HepG2 (cell line): ENCODE results near the gene SBDS. TPM values are rescaled to one million over a fixed set of nuclear protein-coding genes. Genes with fewer than 3 reads are reported as not detected.

Source experiments
- ATAC-seq: fragments of 200-7000 bp; cut with Tn5 transposase; 3 replicates; pipeline ENCODE4 v1.9.1; 2020; ENCODE audit warnings: mild to moderate bottlenecking, moderate library complexity
- BruUV-seq: library from RNA; stranded (reverse); fragments of 400-500 nt; replicated peaks from 2 replicates; lab custom pipeline; 2021; lab: Mats Ljungman, UMichigan
- CTCF ChIA-PET: fragments of 300-600 bp; formaldehyde crosslinking; extraction: SDS; loops from one replicate; lab custom pipeline; 2021; ENCODE audit warnings: low total read pairs, inconsistent platforms, low intra/inter-chr PET ratio; lab: Yijun Ruan, JAX
- POLR2A ChIA-PET: fragments of 350-600 bp; sonication (Branson Sonifier 250); formaldehyde crosslinking; loops from one replicate; lab custom pipeline; 2020; ENCODE audit warnings: antibody characterized with exemption, inconsistent platforms; lab: Yijun Ruan, JAX
- DNase-seq: peaks from one replicate; pipeline ENCODE4 v3.0.0-alpha.2; 2015; ENCODE audit warnings: low spot score
- FAIRE-seq: peaks from 3 replicates; lab custom pipeline; 2011; peaks lifted over from hg19 to GRCh38; lab: Jason Lieb, UNC
- H2AFZ ChIP-seq: one replicate; pipeline ENCODE4 v1.6.1; 2011; ENCODE audit warnings: low read length, inconsistent platforms
- H3K27ac ChIP-seq: fragments of 300-600 bp; 3 replicates; pipeline ENCODE4 v1.8.0; 2011; ENCODE audit warnings: mixed run types, mild to moderate bottlenecking, mixed read lengths, low read length, inconsistent platforms; ENCODE audit not compliant: insufficient read depth; ENCODE audit errors: extremely low read length
- H3K27me3 ChIP-seq, 2 experiments: fragments of 200-600 bp in 1 of 2; 2 replicates in 1 of 2; 3 replicates in 1 of 2; pipeline versions ENCODE4 v1.6.0 to v1.8.0; 2011; ENCODE audit warnings: low read length in 2 of 2, mild to moderate bottlenecking in 2 of 2, moderate library complexity in 2 of 2, inconsistent platforms in 1 of 2; ENCODE audit not compliant: insufficient read depth in 2 of 2, control insufficient read depth in 1 of 2
- H3K36me3 ChIP-seq, 2 experiments: fragments of 200-600 bp in 1 of 2; replicated peaks in 1 of 2; 2 replicates in 1 of 2; 3 replicates in 1 of 2; pipeline versions ENCODE4 v1.5.1 to v1.8.0; 2011; ENCODE audit warnings: low read length in 2 of 2, inconsistent platforms in 1 of 2; ENCODE audit not compliant: insufficient read depth in 2 of 2, control insufficient read depth in 1 of 2
- H3K4me1 ChIP-seq: 2 replicates; pipeline ENCODE4 v1.5.1; 2012; ENCODE audit warnings: low read length, inconsistent platforms; ENCODE audit not compliant: insufficient read depth
- H3K4me2 ChIP-seq: 2 replicates; pipeline ENCODE4 v1.6.0; 2011; ENCODE audit warnings: low read depth, low read length, inconsistent platforms
- H3K4me3 ChIP-seq, 3 experiments: fragments of 200-600 bp in 1 of 3; sonication (generic), shearing (Covaris generic) in 1 of 3; replicated peaks in 1 of 3; 2 replicates each; pipeline ENCODE4 v1.5.1; 2011 to 2016; ENCODE audit warnings: low read length in 3 of 3, inconsistent platforms in 2 of 3, low read depth in 2 of 3, mild to moderate bottlenecking in 2 of 3, control low read depth in 1 of 3, mixed read lengths in 1 of 3; ENCODE audit not compliant: insufficient read depth in 1 of 3
- H3K79me2 ChIP-seq: one replicate; pipeline ENCODE4 v1.6.1; 2011; ENCODE audit warnings: low read length, inconsistent platforms; ENCODE audit not compliant: insufficient read depth
- H3K9ac ChIP-seq: 2 replicates; pipeline ENCODE4 v1.6.0; 2011; ENCODE audit warnings: mild to moderate bottlenecking, low read depth, low read length, inconsistent platforms; ENCODE audit not compliant: insufficient read depth
- H3K9me3 ChIP-seq: 2 replicates; pipeline ENCODE4 v1.5.1; 2012; ENCODE audit warnings: mild to moderate bottlenecking, low read length
- H4K20me1 ChIP-seq: 2 replicates; pipeline ENCODE4 v1.6.0; 2011; ENCODE audit warnings: inconsistent platforms, mild to moderate bottlenecking, low read length, moderate library complexity; ENCODE audit not compliant: insufficient read depth
- CBFB ChIP-seq: sonication (generic); formaldehyde crosslinking; IDR thresholded peaks from 2 replicates; pipeline ENCODE4 v1.4.0; 2020; ENCODE audit warnings: missing genetic modification reagents
- NR2F1 ChIP-seq, 2 experiments: fragments of 450-650 bp in 1 of 2; formaldehyde crosslinking in 1 of 2; IDR thresholded peaks; 2 replicates each; pipeline versions ENCODE4 v1.5.0 to v1.6.1; 2016 to 2020; ENCODE audit warnings: mild to moderate bottlenecking in 1 of 2, missing compliant biosample characterization in 1 of 2, missing genetic modification reagents in 1 of 2, moderate library complexity in 1 of 2
- ZHX1 ChIP-seq: sonication (generic); formaldehyde crosslinking; IDR thresholded peaks from 2 replicates; pipeline ENCODE4 v1.8.1; 2022; ENCODE audit warnings: low read depth, mild to moderate bottlenecking, missing genetic modification reagents
- ZNF225 ChIP-seq: sonication (generic); formaldehyde crosslinking; IDR thresholded peaks from 2 replicates; pipeline ENCODE4 v1.4.0; 2020; ENCODE audit warnings: mild to moderate bottlenecking, missing genetic modification reagents
- ZNF382 ChIP-seq: sonication (generic); formaldehyde crosslinking; IDR thresholded peaks from 2 replicates; pipeline ENCODE4 v1.5.0; 2020; ENCODE audit warnings: missing genetic modification reagents, mild to moderate bottlenecking, borderline replicate concordance
- ZNF687 ChIP-seq: sonication (generic); formaldehyde crosslinking; IDR thresholded peaks from 2 replicates; pipeline ENCODE4 v1.5.1; 2020; ENCODE audit warnings: mild to moderate bottlenecking, missing genetic modification reagents, moderate library complexity
- WGBS: methylation state at CpG from one replicate; pipeline ENCODE4 v1.1.6; 2017; ENCODE audit warnings: low lambda C conversion rate; 5-methylcytosine and 5-hydroxymethylcytosine counted together
- in situ Hi-C: cut with HindIII; loops from 2 replicates; pipeline ENCODE4 v1.10.0; 2017; ENCODE audit warnings: low pct_unique_long_range_greater_than_20kb; ENCODE audit not compliant: extremely low pct_ligation_motif_present
- intact Hi-C: fragments of 100-400 bp; cut with micrococcal nuclease; formaldehyde crosslinking; loops from one replicate; pipeline ENCODE4 v1.10.0; 2022; ENCODE audit not compliant: unreplicated experiment
- polyA plus RNA-seq, 8 experiments: library from polyadenylated mRNA; depleted of rRNA in 3 of 8; stranded (reverse) in 7 of 8; unstranded in 1 of 8; fragments of >200 nt; fragmentation: Illumina TruSeq in 4 of 8; extraction: Trizol in 4 of 8; gene quantifications; 2 replicates each; pipeline versions ENCODE4 v1.2.1 to v1.2.3, GENCODE V29; 2011 to 2016; ENCODE audit warnings: low read depth in 4 of 8, missing spikeins in 1 of 8, mixed read lengths in 1 of 8; ENCODE audit not compliant: insufficient read depth in 1 of 8
- total RNA-seq, 5 experiments: library from RNA; depleted of rRNA; stranded (reverse); fragments of >200 nt; fragmentation: Illumina TruSeq; extraction: Trizol; gene quantifications; 2 replicates each; pipeline ENCODE4 v1.2.3, GENCODE V29; 2016; ENCODE audit warnings: low read depth in 1 of 5

SBDS gene
- total and polyA plus RNA-seq, 2 of the 13 experiments (the other 11 are each of a cell fraction or from before 2014, with no cell fraction given) = 39.1 to 79.3 TPM

- no peak for TF ChIP-seq ZNF687 (CRISPR knock-in tag)
- peak in 1 of 2 experiments; percentile 65; a peak in 2 of 4 replicates for TF ChIP-seq NR2F1 (CRISPR knock-in tag; IDR thresholded peaks at IDR 0.05)
These were observed 36.6 kb downstream of the SBDS start (continued) for GRCh38 chr7:66958538-66959350.

- ChIA-PET POLR2A (no interaction called here), CTCF (no interaction called here)
- Histone ChIP-seq H3K9ac (no peak overlapping the region), H4K20me1 (no peaks in the 10 kb centered on the region), H3K27me3 (no peaks in the 10 kb centered on the region), H3K4me3 (no peak overlapping the region), H3K79me2 (no peaks in the 10 kb centered on the region), H3K27ac (no peak overlapping the region), H2AFZ (no peak overlapping the region), H3K4me2 (no peak overlapping the region), H3K9me3 (no peaks in the 10 kb centered on the region), H3K36me3 (peaks cover 10 to 47% of the 10 kb centered on the region in 2 experiments), H3K4me1 (peaks cover 25% of the 10 kb centered on the region)
- ATAC-seq (no peak), DNase-seq (no peak), FAIRE-seq (no peak)
- 96% methylated on average over 10 of the region's 13 CpGs for WGBS
- in situ Hi-C loops (no loop called here), intact Hi-C loops (no loop called here)
- no TSS peak for BruUV-seq
- TF ChIP-seq ZNF382 (CRISPR knock-in tag) = no peak
- TF ChIP-seq CBFB (CRISPR knock-in tag) = no peak
- no peak for TF ChIP-seq ZHX1 (CRISPR knock-in tag)
- no peak for TF ChIP-seq ZNF225
These were observed 37.6 kb downstream of the SBDS start for GRCh38 chr7:66957595-66958290.
